ENCODE results near the gene WNT3.

Gene WNT3

GRCh38 chr17:46836500-46836899 is 18.0 kb upstream of the WNT3 start:
- no peak for DNase-seq (ENCODE audit: low read depth)

- no peak for DNase-seq (ENCODE audit: low read depth)
These were observed 16.4 kb upstream of the WNT3 start for GRCh38 chr17:46834846-46835245.

- no peak for DNase-seq (ENCODE audit: low read depth)
These were observed 15.3 kb upstream of the WNT3 start for GRCh38 chr17:46833840-46834208.

- DNase-seq (ENCODE audit: low read depth), result no peak
These were observed 14.7 kb upstream of the WNT3 start for GRCh38 chr17:46832945-46833839.

GRCh38 chr17:46832331-46832821 is 13.9 kb upstream of the WNT3 start:
- no peak for DNase-seq (ENCODE audit: low read depth)

- DNase-seq (ENCODE audit: low read depth), result no peak
These were observed 13.3 kb upstream of the WNT3 start for GRCh38 chr17:46831573-46832330.

- DNase-seq (ENCODE audit: low read depth), result no peak
These were observed 8.8 kb upstream of the WNT3 start for GRCh38 chr17:46827274-46827673.

- DNase-seq (ENCODE audit: low read depth), result no peak
These were observed 7.6 kb upstream of the WNT3 start for GRCh38 chr17:46826116-46826515.

- no peak for DNase-seq (ENCODE audit: low read depth)
These were observed 5.2 kb upstream of the WNT3 start for GRCh38 chr17:46823657-46824056.

GRCh38 chr17:46822388-46822921 is 4.0 kb upstream of the WNT3 start:
- DNase-seq (ENCODE audit: low read depth), result no peak

- no peak for DNase-seq (ENCODE audit: low read depth)
These were observed 3.2 kb upstream of the WNT3 start for GRCh38 chr17:46821482-46822387.

GRCh38 chr17:46820592-46821450 is 2.3 kb upstream of the WNT3 start:
- DNase-seq (ENCODE audit: low read depth), result no peak

GRCh38 chr17:46819906-46820351 is 1.4 kb upstream of the WNT3 start:
- DNase-seq (ENCODE audit: low read depth), result no peak

GRCh38 chr17:46818929-46819859 is 702 bp upstream of the WNT3 start:
- no peak for DNase-seq (ENCODE audit: low read depth)

GRCh38 chr17:46817901-46818209 is 637 bp downstream of the WNT3 start:
- no peak for DNase-seq (ENCODE audit: low read depth)

- DNase-seq (ENCODE audit: low read depth), result no peak
These were observed 1.2 kb downstream of the WNT3 start for GRCh38 chr17:46817151-46817900.

- DNase-seq (ENCODE audit: low read depth), result no peak
These were observed 2.8 kb downstream of the WNT3 start for GRCh38 chr17:46815474-46816353.

GRCh38 chr17:46814446-46814845 is 4.0 kb downstream of the WNT3 start:
- DNase-seq (ENCODE audit: low read depth), result no peak

Data from stimulated activated CD8-positive, alpha-beta memory T cell treated with anti-CD3 and anti-CD28 coated beads, Interleukin-15, amount 100 ng/mL, for 1 hour (primary cell).